ENCODE results near the gene PCNT. TPM values are rescaled to one million over a fixed set of nuclear protein-coding genes. Genes with fewer than 3 reads are reported as not detected.

Gene PCNT
- total and polyA plus RNA-seq, 9 of the 15 experiments (the other 6 are each of a cell fraction or from before 2014, with no cell fraction given): 9.1 to 53.5 (median 31.3) TPM

DNA sequence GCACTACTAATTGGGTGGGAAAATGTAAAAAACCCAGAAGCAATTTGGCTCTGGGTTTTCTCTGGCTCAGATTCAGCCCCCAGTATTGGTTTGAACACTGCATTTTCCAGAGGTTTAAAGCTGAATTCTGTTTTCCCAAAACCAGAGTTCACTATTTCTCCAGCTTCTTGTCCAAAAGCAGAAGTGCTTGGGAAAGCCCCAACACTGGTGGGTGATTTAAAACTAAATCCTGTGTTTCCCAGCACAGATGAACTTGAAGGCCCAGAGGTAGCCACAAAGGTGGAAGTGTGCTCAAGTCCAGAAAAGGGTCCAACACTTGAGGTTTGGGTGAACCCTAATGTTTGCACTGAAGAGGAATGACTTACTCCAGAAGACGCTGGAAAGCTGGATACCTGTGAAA lies 39.2 kb upstream of the PCNT start:
- FAIRE-seq (no peak), DNase-seq (ENCODE audit: extremely low read depth in 1 of 4, low spot score in 3 of 4) (no peak), ATAC-seq (no peak)
- WGBS (ENCODE audit: insufficient coverage, low coverage, missing lambda C conversion rate): 95% methylated on average over 1 of the region's 1 CpG
- Histone ChIP-seq H3K4me2 (ENCODE audit: insufficient read depth, low read length) (peak overlapping the region; percentile 93), H4K20me1 (replicated peaks; ENCODE audit: control insufficient read depth, insufficient read depth, low read length) (0 out of 2 replicates have a peak, but pooled peaks cover 2% of the 10 kb centered on the region), H3K36me3 (ENCODE audit: control insufficient read depth, insufficient read depth, low read length) (peaks cover 52% of the 10 kb centered on the region), H3K4me3 (peak overlapping the region; percentile 74; the same call in 1 of the 2 replicates), H3K27ac (ENCODE audit: extremely low read depth, low read depth, low read length) (no peak overlapping the region), H3K9ac (ENCODE audit: insufficient read depth in 1 of 2, low read depth in 2 of 2, low read length in 2 of 2) (peak overlapping the region; percentile 16 to 97; a peak in 2 of 4 replicates), H3K79me2 (ENCODE audit: control insufficient read depth, insufficient read depth, low read length) (peaks cover 72% of the 10 kb centered on the region), H3K9me1 (ENCODE audit: control insufficient read depth, insufficient read depth, low read length) (peaks cover 3% of the 10 kb centered on the region), H2AFZ (ENCODE audit: low read depth, low read length) (no peak overlapping the region), H3K9me3 (replicated peaks; ENCODE audit: control insufficient read depth, insufficient read depth, low read depth, low read length) (peaks cover 11% of the 10 kb centered on the region; the same call in 1 of the 2 replicates), H3K27me3 (ENCODE audit: control insufficient read depth in 2 of 2, insufficient read depth in 2 of 2, low read length in 2 of 2) (no peaks in the 10 kb centered on the region), H3K4me1 (replicated peaks in 1 of 2; ENCODE audit: control insufficient read depth in 2 of 2, insufficient read depth in 2 of 2, low read length in 2 of 2) (peaks cover 18 to 23% of the 10 kb centered on the region in 2 experiments)
- BruUV-seq (replicated peaks): no TSS peak
- POLR2A ChIA-PET: interaction anchor here (0.9 to 2.5 kb wide), 8 partner anchors 9 to 41 kb away, joined by 3 to 6 read pairs (median 3); no protein-coding TSS in a partner anchor
- in situ Hi-C loops (cut with MboI) (no loop called here), intact Hi-C loops (cut with micrococcal nuclease) (loop anchor here (5.0 to 10.0 kb wide), 2 partner anchors 140 to 173 kb away; partner anchors contain the start of gene DIP2A)
- TF ChIP-seq ZNF41 (CRISPR knock-in tag; conservative IDR thresholded peaks at IDR 0.05) (no peak), SPI1 (IDR thresholded peaks at IDR 0.05; ENCODE audit: borderline replicate concordance, low read depth, low read length) (peak; percentile 78), CBX1 (IDR thresholded peaks at IDR 0.05; ENCODE audit: low read depth) (no peak), ETS2 (tag; IDR thresholded peaks at IDR 0.05; ENCODE audit: borderline replicate concordance, poor library complexity, severe bottlenecking) (no peak), ZNF431 (CRISPR knock-in tag; IDR thresholded peaks at IDR 0.05) (no peak), STAT5A (IDR thresholded peaks at IDR 0.05; ENCODE audit: borderline replicate concordance, low read length) (no peak)
- TF ChIP-seq, protein P1, sequence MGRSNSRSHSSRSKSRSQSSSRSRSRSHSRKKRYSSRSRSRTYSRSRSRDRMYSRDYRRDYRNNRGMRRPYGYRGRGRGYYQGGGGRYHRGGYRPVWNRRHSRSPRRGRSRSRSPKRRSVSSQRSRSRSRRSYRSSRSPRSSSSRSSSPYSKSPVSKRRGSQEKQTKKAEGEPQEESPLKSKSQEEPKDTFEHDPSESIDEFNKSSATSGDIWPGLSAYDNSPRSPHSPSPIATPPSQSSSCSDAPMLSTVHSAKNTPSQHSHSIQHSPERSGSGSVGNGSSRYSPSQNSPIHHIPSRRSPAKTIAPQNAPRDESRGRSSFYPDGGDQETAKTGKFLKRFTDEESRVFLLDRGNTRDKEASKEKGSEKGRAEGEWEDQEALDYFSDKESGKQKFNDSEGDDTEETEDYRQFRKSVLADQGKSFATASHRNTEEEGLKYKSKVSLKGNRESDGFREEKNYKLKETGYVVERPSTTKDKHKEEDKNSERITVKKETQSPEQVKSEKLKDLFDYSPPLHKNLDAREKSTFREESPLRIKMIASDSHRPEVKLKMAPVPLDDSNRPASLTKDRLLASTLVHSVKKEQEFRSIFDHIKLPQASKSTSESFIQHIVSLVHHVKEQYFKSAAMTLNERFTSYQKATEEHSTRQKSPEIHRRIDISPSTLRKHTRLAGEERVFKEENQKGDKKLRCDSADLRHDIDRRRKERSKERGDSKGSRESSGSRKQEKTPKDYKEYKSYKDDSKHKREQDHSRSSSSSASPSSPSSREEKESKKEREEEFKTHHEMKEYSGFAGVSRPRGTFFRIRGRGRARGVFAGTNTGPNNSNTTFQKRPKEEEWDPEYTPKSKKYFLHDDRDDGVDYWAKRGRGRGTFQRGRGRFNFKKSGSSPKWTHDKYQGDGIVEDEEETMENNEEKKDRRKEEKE (IDR thresholded peaks at IDR 0.05; ENCODE audit: borderline replicate concordance in 1 of 2, control insufficient read depth in 1 of 2, low read depth in 2 of 2, low read length in 1 of 2): 0 out of 4 replicates have a peak, but pooled peaks of 1 of the 2 experiments have one; percentile 15
- CTCF ChIA-PET (ENCODE audit: low intra/inter-chr PET ratio): no interaction called here
